Left ventricle myocardium superior (tissue), 1 donor: Measurements from ENCODE around the gene WWC1. TPM values are rescaled to one million over a fixed set of nuclear protein-coding genes. Genes with fewer than 3 reads are reported as not detected.
"Not testable (repeated sequence)": the region's sequence is repeated elsewhere in the genome, so short reads cannot be mapped to it uniquely, and the experiment has no call there.

Experiments
- ATAC-seq: fragments of 200-7000 bp; cut with Tn5 transposase; one replicate; pipeline ENCODE4 v1.9.1; 2020; ENCODE audit warnings: mild to moderate bottlenecking, moderate library complexity
- DNase-seq: peaks from one replicate; pipeline ENCODE4 v3.0.0-alpha.2; 2020
- intact Hi-C: fragments of 100-400 bp; cut with micrococcal nuclease; formaldehyde crosslinking; loops from one replicate; pipeline ENCODE4 v1.11.0; 2022
- total RNA-seq: library from RNA; stranded (reverse); fragmentation: NEBNext Ultra II Directional; extraction: Animal tissue kit (Norgen Biotek cat#: 25700); gene quantifications from one replicate; pipeline ENCODE4 v1.2.1, GENCODE V29; 2021
- donor health status: DM: no; HTN: yes; CAD: no; lungs with severe emphysema.

The WWC1 gene
- total RNA-seq, 1 donor from 2014 or later = 4.3 TPM

DNA sequence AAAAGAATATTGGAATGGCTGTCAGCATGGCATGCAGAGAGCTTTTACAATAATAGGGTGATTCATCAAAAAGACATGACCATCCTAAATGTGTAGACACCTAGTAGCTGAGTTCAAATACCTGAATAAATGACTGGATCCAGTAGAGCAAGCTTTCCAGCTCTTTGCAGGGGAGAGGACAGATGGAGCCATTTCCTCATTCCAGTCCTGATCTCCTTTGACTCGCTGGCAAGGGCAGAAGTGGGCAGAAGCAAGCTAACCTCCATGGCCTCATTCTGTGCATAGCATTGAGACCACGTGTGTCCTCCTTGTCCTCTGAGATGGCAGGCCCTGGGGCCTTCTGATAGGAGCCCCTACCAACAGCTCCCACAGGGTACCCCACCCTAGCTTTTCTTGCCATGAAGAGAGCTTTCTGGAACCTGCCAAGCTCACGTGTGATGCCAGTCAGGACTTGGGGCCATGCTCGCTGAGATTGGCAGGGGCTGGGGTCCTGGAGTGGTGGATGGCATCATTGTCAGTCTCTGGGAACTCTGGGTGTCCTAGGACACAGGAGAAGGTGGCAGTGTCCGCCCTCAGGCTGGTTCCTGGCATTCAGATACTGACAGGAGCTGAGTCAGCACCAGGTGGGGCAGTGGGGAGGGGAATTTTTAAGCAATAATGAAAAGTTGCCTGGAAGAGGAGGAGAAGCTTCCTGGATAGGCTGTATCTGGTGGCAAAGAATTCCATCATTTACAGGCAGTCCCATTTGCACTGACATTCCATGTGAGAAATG is 33.6 kb downstream of the WWC1 start:
- ATAC-seq (no peak), DNase-seq (no peak)
- intact Hi-C loops = no loop called here

DNA sequence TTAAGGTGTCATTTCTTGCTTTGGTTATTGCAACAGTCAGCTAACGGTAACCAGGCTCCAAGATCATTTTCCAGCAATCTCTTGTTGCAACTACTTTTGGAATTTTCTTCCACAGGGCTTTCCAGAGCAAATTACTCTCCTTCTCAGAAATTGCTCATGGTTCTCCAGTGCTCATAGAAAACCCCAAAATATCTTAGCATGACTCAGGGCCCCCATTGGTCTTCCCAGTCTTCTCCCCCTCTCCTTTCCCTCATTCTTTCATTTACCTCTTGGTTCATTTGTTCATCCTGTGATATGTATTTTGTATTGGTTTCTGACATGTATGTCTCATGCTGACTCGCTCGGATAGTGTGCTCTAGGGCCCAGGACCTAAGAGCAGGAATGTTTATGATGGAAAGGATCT is 35.6 kb downstream of the WWC1 start:
- DNase-seq (no peak), ATAC-seq (no peak)
- intact Hi-C loops = no loop called here

GRCh38 chr5:168327451-168327850 is 36.0 kb downstream of the WWC1 start:
- no peak for ATAC-seq

DNA sequence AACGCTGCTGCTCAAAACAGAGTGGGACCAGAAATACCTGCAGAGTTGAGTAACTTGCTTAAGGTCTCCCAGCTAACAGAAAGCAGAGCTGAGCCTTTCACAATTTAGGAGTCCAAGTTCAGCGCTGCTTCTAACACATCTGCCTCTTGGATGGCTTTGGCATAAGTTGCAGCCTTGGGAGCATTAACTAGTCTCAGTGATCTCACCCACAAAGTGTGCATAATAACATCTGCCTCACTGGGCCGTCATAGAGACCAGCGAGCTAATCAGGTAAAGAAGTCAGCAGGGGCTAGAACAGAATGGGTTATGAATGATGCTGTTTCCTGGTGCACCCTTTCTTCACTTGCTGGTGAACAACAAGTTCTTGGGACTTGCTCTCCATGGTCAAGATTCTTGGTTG is 36.5 kb downstream of the WWC1 start:
- DNase-seq = no peak
- intact Hi-C loops = no loop called here
- no peak for ATAC-seq

More at GRCh38 chr5:168327451-168327850, 36.0 kb downstream of the WWC1 start:
- intact Hi-C loops = no loop called here
- DNase-seq = no peak

DNA sequence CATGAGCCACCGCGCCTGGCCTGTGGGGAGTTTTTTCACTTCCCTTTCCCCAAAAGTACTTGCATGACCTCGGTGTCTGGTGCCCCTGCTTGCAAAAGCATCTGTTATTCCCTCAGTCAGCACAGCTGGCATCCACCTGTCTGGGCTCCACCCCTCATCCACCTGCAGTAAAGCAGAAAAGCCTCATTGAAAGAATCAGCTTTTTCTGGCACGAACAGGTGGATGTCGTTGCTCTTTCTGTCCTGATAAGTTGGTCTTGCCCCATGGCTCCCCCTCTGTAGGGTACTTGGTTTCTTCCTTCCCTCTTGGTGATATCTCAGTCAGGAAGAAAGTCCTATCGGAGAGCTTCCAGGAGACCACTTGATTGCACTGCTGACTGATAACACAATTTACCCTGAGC is 37.4 kb downstream of the WWC1 start:
- DNase-seq (no peak), ATAC-seq (no peak)
- intact Hi-C loops = no loop called here

DNA sequence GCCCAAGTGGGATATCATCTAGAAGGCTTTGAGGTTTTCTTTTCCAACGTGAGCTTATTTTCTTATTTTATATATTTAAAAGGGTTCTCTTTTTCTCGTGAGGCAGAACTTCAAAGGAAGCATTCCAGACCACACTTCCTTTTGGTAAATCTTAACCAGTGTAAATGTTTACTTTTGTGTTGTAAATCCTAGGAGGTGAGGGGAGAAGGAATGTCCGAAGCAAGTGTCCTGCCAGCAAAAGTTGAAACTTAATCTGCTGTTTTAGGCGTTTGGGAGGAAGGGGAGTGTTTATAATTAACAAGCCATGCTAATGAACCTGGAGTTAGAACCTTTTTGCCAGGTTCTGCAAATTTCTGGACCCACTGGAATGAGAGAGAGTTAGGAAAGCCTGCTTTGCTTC is 37.9 kb downstream of the WWC1 start:
- intact Hi-C loops = no loop called here
- no peak for DNase-seq
- no peak for ATAC-seq

DNA sequence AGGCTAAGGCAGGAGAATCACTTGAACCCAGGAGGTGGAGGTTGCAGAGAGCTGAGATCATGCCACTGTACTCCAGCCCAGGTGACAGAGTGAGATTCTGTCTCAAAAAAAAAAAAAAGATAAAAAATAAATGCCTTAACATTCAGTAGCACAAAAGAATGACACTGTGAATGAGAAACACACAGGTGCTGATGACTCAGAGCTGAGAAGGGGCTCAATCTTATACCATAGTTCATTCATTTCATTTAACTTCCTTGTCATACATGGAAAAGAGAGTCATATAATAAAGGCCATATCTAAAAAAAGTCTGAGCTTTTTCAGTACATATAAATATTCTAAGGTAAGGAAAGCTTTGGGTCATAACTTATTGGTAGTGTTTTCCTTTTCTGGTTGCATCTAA is 40.6 kb downstream of the WWC1 start:
- ATAC-seq = no peak
- intact Hi-C loops = no loop called here
- DNase-seq = no peak

GRCh38 chr5:168334280-168334679 is 42.8 kb downstream of the WWC1 start:
- DNase-seq = no peak
- intact Hi-C loops = no loop called here
- ATAC-seq = no peak

- intact Hi-C loops = no loop called here
- ATAC-seq (no peak), DNase-seq (no peak)
Observed at GRCh38 chr5:168334695-168335094, 43.2 kb downstream of the WWC1 start.

GRCh38 chr5:168337361-168337760 is 45.9 kb downstream of the WWC1 start:
- intact Hi-C loops = no loop called here
- DNase-seq (no peak), ATAC-seq (no peak)

DNA sequence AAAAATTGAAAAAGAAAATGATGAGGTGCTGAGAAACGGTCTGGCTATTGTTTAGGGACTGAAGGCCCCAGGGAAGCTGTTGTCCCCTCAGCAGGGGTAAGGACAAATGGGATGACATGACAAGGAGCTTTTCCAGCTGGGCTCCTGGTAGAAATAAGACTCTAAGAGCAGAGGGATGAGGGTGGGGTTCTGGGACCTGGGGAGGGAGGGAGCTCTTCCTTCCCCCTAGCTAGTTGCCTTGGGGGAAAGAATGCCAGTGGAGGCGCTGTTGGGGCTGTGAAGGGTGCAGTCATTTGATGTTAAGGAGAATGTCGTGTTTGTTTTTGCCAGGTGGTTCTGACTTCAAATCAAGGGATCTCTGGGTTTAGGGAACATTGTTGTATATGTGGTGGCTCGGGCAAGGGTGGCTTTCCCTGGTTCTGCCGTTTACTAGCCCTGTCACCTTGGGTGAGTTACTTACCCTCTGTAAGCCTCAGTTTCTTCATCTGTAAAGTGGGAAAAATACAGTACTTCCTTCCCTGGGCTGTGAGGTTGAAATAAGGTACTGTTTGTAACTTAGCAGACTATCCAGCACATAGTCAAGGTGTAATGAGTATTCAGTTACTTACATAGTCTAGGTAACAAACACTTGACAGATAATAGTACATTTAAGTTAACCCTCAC is 47.8 kb downstream of the WWC1 start:
- ATAC-seq (no peak), DNase-seq (no peak)
- intact Hi-C loops = no loop called here

DNA sequence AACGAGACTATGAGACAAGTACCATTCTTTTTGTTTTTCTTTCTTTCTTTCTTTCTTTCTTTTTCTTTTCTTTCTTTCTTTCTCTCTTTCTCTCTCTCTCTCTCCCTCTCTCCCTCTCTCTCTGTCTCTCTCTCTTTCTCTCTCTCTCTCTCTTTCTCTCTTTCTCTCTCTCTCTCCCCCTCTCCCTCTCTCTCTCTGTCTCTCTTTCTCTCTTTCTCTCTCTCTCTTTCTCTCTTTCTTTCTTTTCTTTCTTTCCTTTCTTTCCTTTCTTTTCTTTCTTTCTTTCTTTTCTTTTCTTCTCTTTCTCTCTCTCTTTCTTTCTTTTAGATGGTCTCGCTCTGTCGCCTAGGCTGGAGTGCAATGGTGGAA is 48.3 kb downstream of the WWC1 start:
- DNase-seq, ATAC-seq, intact Hi-C loops: not testable (repeated sequence)

DNA sequence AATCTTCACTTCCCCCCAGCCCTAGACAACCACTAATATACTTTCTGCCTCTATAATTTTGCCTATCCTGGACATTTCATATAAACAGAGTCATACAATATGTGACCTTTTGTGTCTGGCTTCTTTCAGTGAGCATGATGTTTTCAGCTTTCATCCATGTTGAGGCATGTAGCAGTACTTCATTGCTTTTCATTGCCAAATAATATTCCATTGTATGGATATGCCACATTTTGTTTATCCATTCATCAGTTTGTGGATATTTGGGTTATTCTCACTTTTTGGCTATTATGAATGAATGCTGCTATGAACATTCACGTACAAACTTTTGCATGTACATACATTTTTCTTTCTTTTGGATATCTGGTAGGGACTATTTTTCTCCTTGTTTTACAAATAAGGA is 49.0 kb downstream of the WWC1 start:
- ATAC-seq = no peak
- no peak for DNase-seq
- intact Hi-C loops = no loop called here

GRCh38 chr5:168341178-168341577 is 49.7 kb downstream of the WWC1 start:
- intact Hi-C loops = no loop called here
- no peak for DNase-seq
- ATAC-seq = no peak

DNA sequence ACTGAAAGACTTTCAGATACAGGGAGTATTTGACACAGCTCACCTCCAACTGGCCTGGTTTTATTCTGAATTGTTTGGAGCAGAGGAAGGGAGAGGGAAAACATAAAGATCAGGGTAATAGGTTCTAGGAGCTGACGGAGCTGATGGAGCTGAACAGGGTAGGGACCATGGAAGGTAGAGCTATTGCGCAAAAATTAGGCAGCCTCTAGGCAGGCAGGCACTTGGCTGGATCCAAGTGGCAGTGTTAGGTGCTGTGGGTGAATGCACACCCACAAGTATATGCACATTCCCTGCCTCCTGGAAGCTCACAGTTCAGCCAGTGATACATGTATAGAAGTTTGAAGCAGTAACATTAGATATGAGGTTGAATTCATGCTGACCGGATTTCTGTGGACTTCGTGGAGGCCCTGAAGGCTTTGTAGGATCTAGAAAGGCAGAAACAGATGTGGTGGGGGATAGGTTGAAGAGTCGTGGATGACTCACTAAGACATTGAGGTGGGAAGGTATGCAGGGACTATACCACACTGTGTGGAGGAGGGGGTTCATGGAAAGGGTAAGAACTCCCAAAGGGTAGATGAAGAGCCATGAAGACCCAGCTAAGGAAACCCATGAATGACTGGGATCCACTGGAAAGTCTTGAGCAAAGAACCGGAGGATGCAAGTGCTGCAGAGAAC is 50.8 kb downstream of the WWC1 start:
- ATAC-seq (no peak), DNase-seq (no peak)
- intact Hi-C loops = no loop called here

DNA sequence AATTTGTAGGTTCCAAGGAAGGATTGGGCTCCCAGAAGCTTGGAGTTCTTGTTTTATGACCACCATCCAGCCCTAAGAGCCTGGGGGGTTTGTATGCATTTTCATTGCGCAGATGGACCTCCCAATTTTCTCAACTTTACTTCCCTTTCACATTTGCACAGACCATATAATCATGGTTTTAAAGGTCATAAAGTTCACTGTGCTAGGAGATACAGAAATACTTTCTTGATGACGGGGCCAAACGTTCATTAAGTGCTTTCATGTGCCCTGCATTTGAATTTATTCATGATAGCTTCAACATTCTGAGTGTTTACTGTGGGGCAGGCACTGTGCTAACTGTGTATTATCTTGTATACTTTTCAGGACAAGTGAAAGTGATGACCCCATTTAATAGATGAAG is 51.5 kb downstream of the WWC1 start:
- intact Hi-C loops = no loop called here
- ATAC-seq (no peak), DNase-seq (no peak)

DNA sequence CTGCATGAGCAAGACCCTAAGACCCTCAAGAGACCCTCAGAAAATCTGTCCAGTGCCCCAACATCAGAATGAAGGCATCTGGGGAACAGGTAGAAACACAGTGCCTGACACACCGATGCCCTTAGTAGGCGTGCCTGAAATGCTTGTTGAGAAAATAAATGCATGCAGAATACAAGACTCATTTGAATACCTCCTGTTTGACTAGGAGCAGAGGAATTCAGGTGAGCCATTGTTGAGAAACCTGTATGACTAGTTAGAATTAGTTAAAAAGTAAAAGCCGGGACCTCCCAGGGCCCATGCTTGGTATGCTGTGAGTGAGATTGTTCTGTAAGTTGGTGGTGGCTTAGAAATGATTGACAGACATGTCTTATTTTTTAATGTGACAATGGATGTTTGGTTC is 55.0 kb downstream of the WWC1 start:
- intact Hi-C loops = no loop called here
- DNase-seq = no peak
- ATAC-seq = no peak

DNA sequence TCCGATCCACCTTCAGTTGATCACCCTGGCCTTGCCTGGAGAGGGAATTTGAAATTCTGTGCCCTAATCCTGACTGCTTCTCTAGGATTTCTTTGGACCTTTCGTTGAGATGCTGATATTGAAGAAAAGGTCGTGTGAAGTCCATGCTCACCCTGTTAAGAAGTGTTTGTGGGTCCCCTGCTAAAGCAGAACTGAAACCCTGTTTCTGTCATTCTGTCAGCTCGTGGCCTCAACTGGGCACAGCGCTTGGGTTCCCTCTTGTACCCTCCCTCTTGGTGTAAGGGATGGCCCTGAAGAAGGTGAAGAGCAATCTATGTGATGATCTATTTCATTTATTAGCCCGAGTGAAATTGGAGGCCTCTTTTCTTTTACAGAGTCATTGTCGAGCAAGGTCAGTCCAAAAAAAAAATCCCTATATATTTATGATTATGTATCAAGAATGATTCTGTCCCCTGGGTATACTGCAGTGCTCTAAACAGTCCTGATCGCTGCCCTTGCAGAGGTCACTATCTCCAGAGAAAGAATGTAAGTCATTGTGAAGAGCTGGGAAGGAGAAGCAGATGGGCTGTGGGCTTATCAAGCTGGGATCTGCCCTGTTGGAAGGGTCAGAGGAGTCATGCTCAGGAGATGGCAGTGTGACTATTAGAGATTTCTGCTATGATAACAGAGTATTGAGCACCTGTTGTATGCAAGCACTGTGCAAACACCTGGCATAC is 56.1 kb downstream of the WWC1 start:
- DNase-seq (no peak), ATAC-seq (no peak)
- intact Hi-C loops = no loop called here

DNA sequence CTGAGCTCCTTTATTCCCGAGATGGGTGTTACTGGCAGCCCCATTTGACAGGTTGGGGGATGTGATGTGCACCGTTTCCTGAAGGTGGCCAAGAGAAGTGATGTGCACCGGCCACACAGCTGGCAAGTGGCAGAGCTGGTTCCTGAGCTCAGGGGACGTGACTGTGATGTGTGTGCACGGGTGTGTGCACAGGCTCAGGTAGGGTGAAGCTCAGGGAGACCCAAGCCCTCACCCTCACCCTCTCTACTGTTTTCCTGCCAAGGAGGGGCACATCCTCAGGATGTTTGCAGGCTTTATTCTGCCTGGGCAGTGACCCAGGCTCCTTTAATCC is 56.6 kb downstream of the WWC1 start:
- no peak for ATAC-seq
- DNase-seq = no peak
- intact Hi-C loops = no loop called here

- ATAC-seq = no peak
- DNase-seq = no peak
- intact Hi-C loops = no loop called here
Observed at GRCh38 chr5:168350315-168350714, 58.9 kb downstream of the WWC1 start.
